A673 (cell line): ENCODE measurements around the gene EPAS1. TPM values are rescaled to one million over a fixed set of nuclear protein-coding genes. Genes with fewer than 3 reads are reported as not detected.

ENCODE experiments used
- BruUV-seq: library from RNA; stranded (reverse); fragments of 400-500 nt; replicated peaks from 2 replicates; lab custom pipeline; 2021; lab: Mats Ljungman, UMichigan
- CTCF ChIA-PET: fragments of 300-600 bp; sonication (Branson Sonifier 250); formaldehyde crosslinking; loops from one replicate; lab custom pipeline; 2022; ENCODE audit warnings: antibody characterized with exemption; lab: Charles Lee
- POLR2A ChIA-PET: fragments of 300-600 bp; sonication (Branson Sonifier 250); formaldehyde crosslinking; loops from one replicate; lab custom pipeline; 2022; ENCODE audit warnings: antibody characterized with exemption; ENCODE audit not compliant: low non-redundant PET; lab: Charles Lee
- DNase-seq: peaks from one replicate; pipeline ENCODE4 v3.0.0-alpha.2; 2015; ENCODE audit warnings: low spot score
- H3K27ac ChIP-seq: fragments of 200-600 bp; sonication (generic); 2 replicates; pipeline ENCODE4 v1.5.1; 2016; ENCODE audit warnings: mixed run types, low read depth, mild to moderate bottlenecking, mixed read lengths, antibody characterized with exemption, low read length; ENCODE audit not compliant: poor library complexity, severe bottlenecking
- H3K27me3 ChIP-seq: fragments of 200-600 bp; sonication (generic); replicated peaks from 2 replicates; pipeline ENCODE4 v1.6.1; 2017; ENCODE audit warnings: mixed run types, low read depth, mild to moderate bottlenecking, mixed read lengths, antibody characterized with exemption, low read length; ENCODE audit not compliant: insufficient read depth, poor library complexity
- H3K36me3 ChIP-seq: fragments of 200-600 bp; sonication (generic); 2 replicates; pipeline ENCODE4 v1.6.1; 2016; ENCODE audit warnings: mixed run types, mild to moderate bottlenecking, mixed read lengths, antibody characterized with exemption, low read length; ENCODE audit not compliant: insufficient read depth, poor library complexity, severe bottlenecking
- H3K4me1 ChIP-seq: fragments of 200-600 bp; sonication (generic); 2 replicates; pipeline ENCODE4 v1.6.1; 2017; ENCODE audit warnings: mixed run types, mild to moderate bottlenecking, mixed read lengths, antibody characterized with exemption, low read length; ENCODE audit not compliant: insufficient read depth, poor library complexity, severe bottlenecking
- H3K4me3 ChIP-seq: fragments of 200-600 bp; sonication (generic); 2 replicates; pipeline ENCODE4 v1.5.1; 2016; ENCODE audit warnings: low read depth, mixed run types, mild to moderate bottlenecking, mixed read lengths, low read length; ENCODE audit not compliant: poor library complexity, severe bottlenecking
- H3K9me3 ChIP-seq: fragments of 200-600 bp; sonication (generic); 2 replicates; pipeline ENCODE4 v1.6.1; 2016; ENCODE audit warnings: mixed run types, low read depth, mild to moderate bottlenecking, mixed read lengths, antibody characterized with exemption, low read length; ENCODE audit not compliant: poor library complexity, severe bottlenecking
- CTCF ChIP-seq: fragments of 300-800, 200-600 bp; sonication (generic); conservative IDR thresholded peaks from 2 replicates; pipeline ENCODE4 v1.5.1; 2017; ENCODE audit warnings: low read depth, mild to moderate bottlenecking, antibody characterized with exemption, low read length, moderate library complexity, mixed read lengths
- EZH2 ChIP-seq: fragments of 200-600 bp; sonication (generic); IDR thresholded peaks from 2 replicates; pipeline ENCODE4 v1.6.1; 2017; ENCODE audit warnings: borderline replicate concordance, low read depth, mild to moderate bottlenecking, mixed read lengths, antibody characterized with exemption, low read length; ENCODE audit not compliant: poor library complexity, severe bottlenecking
- intact Hi-C: fragments of 100-400 bp; cut with micrococcal nuclease; formaldehyde crosslinking; loops from one replicate; pipeline ENCODE4 v1.10.0; 2022; ENCODE audit not compliant: unreplicated experiment
- total RNA-seq: library from RNA; stranded (reverse); gene quantifications from 2 replicates; pipeline ENCODE4 v1.2.3, GENCODE V29; 2021

The EPAS1 gene
- total RNA-seq, 1 experiment from 2014 or later = 0.41 TPM

- no peak for DNase-seq
- POLR2A ChIA-PET = no interaction called here
- CTCF ChIA-PET = interaction anchor here (0.7 kb wide), 1 partner anchor 106 kb away, joined by 4 read pairs; no protein-coding TSS in a partner anchor
- Histone ChIP-seq H3K9me3 (no peaks in the 10 kb centered on the region), H3K4me1 (no peaks in the 10 kb centered on the region), H3K36me3 (no peaks in the 10 kb centered on the region), H3K27ac (no peak overlapping the region), H3K4me3 (no peak overlapping the region), H3K27me3 (no peaks in the 10 kb centered on the region)
- TF ChIP-seq EZH2 = no peak
- BruUV-seq = no TSS peak
- intact Hi-C loops = no loop called here
Measured at GRCh38 chr2:46334389-46335271, 37.4 kb downstream of the EPAS1 start.

DNA sequence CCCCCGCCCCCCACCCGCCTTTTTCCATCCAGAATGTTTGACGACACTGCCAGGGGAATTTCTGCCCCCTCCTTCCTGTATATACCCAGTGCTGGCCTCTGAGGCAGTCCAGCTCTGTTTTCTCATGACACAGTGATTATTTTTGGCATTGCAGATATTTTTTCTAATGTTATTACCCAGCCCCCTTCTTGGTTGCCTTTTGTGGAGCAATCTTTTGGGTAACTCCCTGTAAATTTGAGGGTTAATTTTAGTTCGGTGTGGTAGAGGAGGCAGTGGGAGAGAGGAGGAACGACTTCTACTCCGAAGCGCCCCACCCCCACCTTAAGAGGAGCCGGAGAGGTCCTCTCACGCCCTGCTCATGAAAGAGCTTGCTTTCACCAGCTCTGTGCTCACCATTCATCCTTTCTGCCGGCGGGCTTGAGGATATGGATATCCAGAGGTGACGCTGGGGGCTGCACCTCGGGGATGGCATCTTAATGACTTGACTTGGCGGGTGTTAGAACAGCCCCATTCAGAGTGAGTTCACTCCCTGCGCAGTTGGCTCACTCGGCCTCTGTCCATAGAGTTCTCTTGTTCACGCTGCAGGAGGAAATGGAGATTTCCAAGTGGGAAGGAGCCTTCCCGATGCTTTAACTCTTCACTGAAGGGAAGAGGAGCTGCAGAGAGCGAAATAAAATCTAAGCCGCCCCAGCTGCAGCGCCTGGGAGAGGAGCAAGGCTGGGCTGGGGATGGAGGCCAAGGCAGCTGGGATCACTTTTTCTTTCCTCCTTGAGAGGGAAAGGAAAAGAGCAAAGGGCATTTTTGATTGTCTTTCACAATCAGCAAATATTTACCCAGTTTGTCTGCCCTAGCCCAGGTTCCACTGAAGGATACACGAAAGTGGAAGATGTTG, 38.4 kb downstream of the EPAS1 start:
- POLR2A ChIA-PET = no interaction called here
- H3K9me3 ChIP-seq = no peaks in the 10 kb centered on the region
- intact Hi-C loops = no loop called here
- no peak overlapping the region for H3K4me3 ChIP-seq
- no peak for DNase-seq
- TF ChIP-seq EZH2 (no peak), CTCF (no peak)
- no peaks in the 10 kb centered on the region for H3K36me3 ChIP-seq
- CTCF ChIA-PET = no interaction called here
- H3K27me3 ChIP-seq = no peaks in the 10 kb centered on the region
- BruUV-seq = no TSS peak
- no peaks in the 10 kb centered on the region for H3K4me1 ChIP-seq
- no peak overlapping the region for H3K27ac ChIP-seq

- BruUV-seq = no TSS peak
- Histone ChIP-seq H3K9me3 (no peaks in the 10 kb centered on the region), H3K4me3 (no peak overlapping the region), H3K27ac (no peak overlapping the region), H3K27me3 (no peaks in the 10 kb centered on the region), H3K4me1 (no peaks in the 10 kb centered on the region), H3K36me3 (no peaks in the 10 kb centered on the region)
- TF ChIP-seq CTCF = no peak
- no peak for DNase-seq
- ChIA-PET POLR2A (no interaction called here), CTCF (no interaction called here)
- intact Hi-C loops = no loop called here
Measured at GRCh38 chr2:46336283-46336959, 39.2 kb downstream of the EPAS1 start.
